Right hindlimb (tissue), 1 donor: ENCODE data around the gene SNRPA1.

Source experiments
- DNase-seq: peaks from one replicate; pipeline ENCODE4 v3.0.0-alpha.2; 2018

Gene SNRPA1

DNA sequence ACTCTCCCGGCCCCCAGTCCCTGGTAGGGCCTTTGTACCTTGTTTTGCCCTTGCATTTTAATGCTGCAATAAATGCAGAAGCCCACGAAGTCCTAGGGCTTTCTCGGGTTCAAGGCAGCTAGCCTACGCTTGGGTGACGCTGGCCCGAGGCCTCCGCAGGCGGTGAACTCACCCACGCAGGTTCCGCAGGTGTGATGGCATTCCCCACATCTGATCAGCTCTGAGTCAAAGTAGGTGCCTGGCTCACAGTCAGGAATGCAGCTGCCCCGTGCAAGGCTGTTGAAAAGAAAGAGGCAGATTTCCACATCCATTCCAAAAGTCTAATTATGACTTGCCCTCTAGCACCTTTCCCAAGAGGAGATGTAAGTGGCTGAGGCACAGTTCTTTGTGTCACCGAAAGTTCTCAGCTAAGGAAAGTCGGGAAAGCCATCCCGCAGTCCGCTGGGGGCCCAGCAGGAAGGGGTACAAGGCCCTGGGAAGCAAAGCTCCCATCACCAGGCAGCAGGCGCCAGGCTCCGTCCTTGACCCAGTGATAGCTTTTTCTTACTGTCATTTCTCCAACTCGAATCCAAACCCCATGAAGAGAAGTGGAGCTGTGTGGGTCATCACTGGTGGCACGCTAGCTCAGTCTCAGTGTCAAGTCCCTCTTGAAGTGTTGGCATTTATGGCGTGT is 23.2 kb upstream of the SNRPA1 start:
- no peak for DNase-seq

DNA sequence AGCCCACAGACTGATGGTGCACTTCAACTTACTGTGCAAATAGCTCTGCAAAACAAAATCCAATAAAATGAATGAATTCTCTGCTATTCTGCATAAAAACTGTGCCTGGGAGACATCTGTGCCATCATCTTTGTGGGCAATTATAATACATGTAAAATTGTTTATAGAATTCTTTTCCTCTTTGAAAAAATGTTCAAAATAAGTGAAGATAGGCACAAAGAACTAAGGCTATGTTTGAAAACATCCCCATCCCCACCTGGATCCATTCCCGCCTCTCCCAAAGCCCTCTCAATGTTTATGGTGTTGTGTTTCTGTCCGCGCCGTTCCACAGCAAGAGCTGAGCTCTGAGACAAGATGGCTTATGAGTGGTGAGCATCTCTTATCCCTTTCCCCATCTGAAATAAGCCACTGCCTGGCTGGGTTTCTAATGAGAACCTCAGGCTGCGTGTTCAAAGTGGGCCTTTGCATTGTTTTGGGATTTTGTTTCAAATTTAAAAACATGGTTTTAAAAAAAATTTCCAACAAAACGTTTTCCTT is 22.4 kb upstream of the SNRPA1 start:
- DNase-seq, result no peak

DNA sequence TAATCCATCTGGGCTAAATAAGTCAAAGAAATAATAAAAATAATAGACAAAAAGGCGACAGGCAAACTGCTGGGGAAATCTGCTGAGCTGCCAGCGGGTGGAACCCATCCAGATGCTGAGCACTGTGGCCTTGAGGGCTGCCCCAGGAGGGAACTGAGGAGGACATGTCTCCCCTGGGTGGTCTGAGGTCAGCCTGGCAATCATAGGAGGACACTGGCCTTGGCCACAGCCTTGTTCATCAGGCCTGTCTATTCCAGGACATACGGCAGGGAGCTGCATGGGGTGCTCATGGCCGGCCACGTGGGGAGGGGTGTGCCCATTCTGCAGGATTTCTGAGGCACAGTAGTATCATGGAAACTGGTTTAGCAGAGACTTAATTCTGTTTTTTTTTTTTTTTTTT is 21.5 kb upstream of the SNRPA1 start:
- DNase-seq, result no peak

DNA sequence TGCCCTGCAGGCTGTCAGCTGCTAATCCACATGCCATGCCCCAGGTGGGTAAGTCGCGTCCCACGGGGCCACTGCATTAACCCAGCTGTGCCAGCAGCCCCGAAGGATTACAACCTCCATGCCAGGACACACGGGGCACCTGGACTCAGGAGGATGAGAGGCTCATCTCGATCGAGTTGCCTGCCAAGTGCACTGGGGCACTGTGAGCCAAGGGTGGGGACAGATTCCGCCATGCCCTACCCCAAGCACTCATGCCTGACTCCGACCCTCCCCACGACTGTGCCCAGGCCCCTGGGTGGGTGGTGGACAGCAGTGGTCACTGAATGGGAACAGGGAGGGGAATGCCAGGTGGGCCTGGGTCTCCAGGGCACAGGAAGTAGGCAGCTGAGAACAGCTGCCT is 20.7 kb upstream of the SNRPA1 start:
- no peak for DNase-seq

DNA sequence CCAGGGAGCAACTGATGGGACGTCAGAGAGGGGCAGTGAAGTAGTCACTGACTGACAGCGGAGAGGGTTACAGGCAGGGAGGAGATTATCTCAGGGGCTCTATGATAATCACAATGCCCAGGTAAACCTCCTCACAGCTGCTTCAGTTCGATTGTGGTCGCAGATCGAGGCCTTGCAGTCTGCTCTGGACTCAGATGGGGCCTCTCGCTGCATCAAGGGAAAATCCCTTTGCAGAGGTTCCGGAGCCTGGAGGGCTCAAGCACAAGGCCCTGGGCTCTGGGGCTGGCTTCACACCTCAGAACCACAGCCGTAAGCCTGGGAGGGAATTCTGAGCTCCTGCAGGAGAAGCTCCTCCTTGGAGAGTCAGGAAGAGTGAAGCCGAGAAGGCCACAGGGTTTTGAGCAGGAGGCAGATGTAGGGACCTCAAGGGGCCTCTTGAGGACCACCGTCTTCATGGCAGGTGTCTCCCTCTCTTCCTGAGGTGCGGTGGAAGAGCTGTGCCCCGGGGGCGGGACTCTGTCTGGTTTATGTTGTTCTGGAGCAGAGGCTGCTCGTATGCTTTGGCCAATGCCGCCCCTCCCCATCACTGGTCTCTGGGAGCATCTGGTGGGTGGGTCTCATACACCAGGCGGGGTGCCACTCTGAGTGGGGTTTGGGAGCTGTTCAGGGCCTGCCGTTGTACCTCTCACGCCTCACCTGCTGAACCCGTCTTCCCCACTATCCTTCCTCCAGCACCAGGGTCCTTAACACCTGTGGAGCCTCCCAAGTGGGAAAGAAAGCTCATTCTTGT is 19.5 kb upstream of the SNRPA1 start:
- DNase-seq, result no peak

DNA sequence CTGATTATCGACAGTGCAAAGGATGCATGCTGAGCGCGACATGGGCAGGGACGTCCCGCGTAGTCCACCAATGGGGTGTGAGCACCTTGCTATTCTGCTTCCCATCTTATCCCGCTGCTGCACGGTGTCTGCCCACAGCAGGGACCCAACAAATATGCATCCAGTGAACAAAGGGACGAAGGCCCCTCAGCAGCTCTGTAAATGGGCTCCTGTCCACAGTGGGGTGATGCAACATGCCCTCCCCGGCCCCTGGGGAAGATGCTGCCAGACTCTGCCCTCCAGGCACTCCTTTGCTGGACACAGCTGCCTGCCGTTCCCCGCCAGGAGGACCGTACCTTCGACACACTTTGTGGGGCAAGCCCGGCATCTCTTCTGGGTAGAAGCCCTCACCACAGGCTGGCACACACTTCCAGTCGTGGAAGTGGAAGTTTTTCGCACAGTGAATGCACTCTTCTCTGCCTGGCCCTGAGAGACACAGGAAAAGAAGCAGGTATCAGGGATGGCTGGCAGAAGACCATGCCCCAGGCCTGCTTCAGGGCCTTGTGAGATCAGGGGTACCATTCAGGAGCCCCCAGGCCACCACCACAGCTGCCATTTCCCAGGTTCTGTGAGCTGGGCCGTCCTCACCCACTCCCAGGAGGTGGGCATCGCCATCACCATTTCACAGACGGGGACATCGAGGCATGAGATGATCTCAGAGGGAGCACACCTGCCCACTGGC is 18.2 kb upstream of the SNRPA1 start:
- DNase-seq, result no peak

DNA sequence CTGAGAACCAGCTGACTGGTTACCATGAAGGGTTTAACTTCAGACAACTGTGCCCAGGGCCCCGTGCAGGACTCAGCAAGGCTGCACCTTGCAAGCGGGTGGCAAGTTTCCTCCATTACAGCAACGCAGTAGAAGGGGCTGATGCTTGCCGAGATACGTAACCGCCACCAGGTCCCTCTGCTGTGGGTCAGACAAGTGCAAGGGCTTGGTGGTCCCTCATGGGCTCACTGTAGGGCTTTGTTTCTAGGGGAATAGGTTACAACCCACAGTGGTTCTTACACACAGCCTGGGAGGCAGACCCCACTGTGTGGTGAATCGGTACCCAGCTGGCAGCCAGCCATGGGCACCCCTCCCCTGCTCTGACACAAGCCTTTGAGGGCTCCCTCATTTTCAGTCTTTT is 15.5 kb upstream of the SNRPA1 start:
- DNase-seq, result peak; percentile 7

DNA sequence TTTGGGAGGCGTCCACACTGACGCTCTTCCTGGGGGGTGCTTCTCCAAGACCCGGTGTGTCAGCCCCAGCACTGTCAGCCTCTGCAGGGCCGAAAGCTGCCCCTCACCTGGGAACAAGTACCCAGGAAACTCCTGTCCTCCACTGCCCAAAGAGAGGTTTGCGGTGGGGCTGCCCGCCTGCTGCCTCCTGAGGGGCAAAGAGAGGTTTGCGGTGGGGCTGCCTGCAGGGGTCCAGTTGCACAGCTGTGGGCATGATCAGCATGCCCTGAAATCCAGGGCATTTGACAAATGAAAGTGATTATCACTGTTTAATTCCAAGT is 15.1 kb upstream of the SNRPA1 start:
- DNase-seq, result no peak

DNA sequence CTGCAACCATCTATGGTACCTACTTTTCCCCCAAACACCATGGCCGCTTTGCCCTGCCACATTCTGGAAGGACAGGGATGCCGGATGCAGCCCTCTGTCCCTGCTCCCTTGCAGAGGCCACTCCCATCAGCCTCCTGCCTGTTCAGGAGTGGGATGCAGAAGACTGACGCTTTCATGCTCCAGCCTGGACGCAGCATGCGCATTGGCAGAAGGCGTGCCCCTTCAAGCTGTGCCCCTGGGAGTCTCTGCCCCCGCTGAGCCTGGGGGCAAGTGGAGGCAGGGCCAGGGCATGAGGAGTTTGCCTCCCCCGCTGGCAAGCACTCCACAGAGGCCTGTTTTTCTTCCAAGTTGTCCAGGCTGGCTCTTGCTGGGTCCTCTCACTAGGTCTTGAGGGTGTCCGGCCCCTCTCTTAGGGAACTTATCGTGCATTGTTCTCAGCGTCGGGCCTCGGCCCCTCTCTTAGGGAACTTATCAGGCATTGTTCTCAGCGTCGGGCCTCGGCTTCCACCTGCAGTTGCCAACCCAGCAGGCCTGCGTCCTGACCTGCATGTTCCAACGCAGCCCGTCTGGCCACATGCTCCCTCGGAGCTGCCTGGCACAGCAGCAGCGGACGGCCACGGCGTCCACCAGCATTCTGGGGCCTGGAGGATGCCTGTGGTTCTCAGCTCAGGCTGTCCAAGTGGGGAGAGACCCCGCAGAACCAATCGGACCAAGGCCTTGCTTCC is 14.6 kb upstream of the SNRPA1 start:
- DNase-seq, result no peak

DNA sequence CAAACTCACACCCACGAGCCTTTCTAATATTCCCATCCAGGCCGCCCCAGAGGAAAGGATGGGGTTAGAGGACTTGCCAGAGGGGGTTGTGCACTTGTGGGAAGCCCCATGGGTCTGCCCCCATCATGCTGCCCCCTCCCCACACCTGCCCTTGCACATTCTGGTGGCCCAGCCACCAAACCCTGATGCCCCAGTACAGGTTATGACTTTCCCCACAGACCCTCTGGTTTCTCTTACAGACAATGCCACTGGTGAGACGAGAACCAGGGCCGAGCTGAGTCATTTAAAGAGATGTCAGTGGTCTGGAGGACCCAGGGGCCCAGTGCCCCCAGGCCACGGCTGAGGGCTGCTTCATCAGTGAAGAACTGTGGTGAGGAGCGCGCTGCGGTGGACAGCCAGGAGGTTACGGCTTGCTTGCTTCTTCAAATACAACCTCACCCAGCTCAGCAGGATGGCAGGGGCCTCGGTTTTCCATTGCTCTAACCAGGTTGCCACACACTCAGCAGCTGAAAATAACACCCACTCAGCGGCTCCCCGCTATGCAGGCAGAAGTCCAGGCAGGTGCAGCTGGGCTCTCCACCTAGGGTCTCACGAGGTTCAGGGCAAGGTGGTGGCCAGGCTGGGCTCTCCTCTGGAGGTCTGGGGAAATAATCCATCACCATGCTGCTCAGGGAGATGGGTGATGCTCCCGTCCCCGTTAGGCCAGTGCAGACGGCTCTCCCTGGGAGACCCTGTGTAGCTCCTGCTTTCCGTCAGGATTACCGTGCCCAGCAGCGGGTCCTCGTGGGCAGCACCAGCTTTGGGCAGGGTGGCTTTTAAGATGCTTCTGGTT is 13.8 kb upstream of the SNRPA1 start:
- DNase-seq, result no peak

DNA sequence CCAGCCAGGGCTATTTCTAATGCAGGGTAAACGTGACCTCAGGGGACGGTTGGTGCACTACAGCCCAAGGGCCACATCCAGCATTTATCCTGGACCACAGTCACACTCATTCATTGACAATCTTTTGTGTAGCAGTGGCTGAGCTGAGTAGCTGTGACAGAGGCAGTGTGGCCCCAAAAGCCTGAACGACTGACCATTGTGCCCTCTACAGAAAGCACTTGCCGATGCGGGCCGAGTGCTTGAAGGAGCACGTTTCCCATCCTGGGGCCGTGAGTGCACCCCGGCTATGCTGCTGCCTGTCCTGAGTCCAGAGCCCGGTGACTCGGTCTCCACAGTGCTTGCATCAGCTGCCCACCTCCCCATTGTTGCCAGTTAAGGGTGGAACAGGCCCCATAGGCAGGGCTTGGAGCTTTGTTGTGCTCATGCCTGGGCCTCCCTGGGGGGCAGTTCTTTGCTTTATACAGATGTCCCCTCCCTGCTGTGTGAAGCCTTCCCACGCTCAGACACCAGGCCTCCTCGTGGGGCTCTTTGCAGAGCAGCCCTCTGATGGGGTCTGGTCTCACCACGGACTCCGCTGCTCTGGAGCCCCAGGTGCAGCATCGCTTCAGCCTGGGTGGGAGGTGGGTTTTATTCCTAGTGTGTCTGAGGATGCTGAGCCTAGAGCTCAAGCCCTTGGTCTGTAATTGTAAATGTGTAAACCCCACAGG is 13.0 kb upstream of the SNRPA1 start:
- DNase-seq, result no peak

DNA sequence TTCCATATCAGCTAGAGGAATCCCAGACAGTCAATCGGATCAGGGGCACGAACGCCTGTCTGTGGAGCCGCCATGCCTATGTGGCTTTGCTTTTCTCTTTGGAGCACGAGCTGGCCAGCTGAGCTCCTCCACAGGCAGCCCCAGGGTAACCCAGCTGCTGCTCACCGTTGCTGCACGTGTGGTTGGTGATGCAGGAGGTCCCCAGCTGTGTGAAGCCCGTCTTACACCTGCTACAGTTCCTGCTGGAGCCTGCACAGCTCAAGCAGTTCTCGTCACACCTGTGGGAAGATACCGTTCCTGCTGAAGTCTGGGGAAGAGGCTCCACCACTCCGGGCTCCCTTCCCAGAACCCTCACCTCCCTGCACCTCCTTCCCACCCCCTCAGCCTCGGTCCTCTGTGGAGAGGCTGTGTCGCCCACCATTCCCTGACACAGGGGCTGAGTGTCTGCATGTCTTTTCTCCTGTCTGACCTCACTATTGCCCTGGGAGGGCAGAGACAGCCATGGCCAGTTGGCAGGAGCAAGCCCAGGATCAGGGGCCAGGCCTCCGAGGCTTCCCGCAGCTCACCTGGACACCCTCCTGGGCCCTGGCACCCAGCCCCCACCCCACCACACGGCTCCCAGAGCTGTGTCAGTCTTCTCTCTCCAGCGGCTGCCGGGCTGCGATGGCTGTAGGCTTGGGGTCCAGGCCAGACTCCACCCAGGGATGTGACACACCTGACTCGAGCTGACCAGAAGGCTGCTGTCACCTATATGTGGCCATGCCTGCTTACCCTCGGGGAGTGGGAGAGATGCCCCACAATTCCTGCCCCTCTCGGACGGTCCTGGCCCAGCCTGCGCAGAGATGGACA is 12.2 kb upstream of the SNRPA1 start:
- no peak for DNase-seq

DNA sequence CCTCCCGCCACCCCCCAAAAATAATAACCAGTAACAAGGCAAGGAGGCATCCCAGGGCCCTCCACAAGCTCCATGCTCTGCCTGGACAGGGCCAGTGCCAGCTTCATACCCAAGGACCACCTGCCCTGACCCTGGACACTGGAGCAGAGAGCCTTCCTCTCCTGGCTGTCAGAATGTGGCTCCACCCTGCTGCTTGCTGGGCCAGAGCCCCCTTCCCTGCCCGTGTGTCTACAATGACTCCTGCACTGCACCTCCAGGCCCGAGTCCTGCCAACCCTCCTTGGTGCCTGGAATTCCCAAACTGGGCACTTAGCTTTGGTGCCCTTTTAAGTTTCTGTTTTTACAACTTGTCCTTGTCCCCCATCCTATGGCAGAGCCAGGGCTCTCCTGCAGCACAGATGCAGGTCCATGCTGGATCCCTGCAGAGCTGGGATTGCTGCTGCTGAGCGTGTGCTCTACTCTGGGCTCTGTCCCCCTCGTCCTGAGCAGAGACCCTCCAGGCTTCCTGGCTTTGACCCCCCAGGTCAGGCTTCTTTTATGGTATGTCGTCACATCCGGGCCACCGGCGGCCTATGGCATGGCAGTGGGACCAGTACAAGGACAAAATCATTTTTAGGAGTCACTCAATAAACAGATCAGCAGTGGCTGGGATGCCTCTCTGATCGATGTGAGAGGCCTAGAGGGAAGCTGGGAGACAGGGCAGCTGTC is 11.4 kb upstream of the SNRPA1 start:
- DNase-seq, result no peak

DNA sequence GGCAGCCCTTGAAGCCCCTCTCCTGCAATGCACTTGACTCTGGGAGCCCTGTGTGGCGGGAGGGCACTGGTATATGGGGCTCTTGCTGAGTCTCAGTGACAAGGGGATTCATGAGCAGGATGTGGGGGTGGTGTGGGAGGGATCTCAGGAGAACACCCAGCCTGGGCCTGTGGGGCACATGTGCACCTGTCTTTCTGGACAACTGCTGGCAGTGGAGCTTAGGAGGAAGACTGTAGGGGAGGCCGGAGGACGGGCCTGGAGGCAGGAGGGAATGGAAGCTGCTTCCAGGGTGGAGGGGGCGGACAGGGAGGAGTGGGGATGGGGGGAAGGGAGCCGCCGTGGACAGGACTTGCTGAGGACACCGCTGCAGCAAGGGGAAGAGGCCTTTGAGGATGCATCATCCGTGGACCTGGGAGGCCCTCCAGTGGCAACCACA is 10.8 kb upstream of the SNRPA1 start:
- no peak for DNase-seq

DNA sequence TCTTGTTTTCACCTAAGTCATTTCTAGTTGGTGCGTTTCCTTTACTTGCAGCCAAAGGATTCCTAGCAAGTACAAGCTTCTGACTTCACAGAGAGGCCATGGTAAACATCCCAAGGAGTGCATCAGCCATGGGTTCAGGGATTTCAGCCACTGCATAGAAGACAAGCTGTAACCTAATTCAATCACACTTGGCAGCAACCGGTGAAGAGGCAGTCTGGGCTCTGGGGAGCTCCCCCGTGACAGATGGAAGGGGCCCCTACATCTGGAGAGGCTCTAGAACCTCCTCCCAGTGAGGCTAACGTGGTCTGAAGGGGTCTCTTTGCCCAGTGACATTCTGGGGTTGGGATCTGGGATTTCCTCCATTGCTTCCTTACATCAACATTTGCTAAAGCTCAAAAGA is 8.4 kb upstream of the SNRPA1 start:
- DNase-seq, result no peak

DNA sequence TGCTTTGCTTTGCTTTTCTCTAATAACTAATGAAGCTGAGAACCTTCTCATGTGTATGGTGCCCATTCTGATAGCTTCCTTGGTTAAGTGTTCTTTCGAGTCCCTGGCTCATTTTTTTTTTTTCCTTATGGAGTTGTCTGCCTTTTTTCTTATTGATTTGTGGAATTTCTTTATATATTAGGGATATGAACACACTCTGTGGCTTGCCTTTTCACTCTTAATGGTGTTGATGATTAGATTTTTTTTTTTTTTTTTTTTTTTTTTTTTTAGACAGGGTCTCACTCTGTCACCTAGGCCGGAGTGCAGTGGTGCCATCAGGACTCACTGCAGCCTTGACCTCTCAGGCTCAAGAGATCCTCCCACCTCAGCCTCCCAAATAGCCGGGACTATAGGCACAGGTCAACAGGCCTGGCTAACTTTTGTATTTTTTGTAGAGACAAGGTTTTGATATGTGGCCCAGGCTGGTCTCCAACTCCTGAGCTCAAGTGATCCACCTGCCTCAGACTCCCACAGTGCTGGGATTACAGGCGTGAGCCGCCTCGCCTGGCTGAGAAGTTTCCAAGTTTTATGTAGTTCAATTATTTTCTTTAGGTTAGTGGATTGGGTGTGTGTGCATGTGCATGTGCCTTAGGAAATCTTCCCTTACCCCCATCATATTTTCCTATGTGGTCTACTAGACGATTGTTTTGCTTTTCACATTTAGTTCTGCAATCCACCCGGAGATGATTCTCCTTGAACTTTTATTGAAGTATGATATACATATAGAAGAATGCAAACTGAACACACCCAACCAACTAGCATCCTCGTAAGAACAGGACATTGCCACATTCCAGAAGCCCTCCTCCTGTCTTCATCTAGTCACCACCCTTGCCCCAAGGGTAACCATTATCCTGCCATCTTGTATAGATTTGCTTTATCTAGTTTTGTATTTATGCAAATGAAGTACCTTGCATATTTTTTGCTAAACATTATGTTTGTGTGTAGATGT is 1.7 kb upstream of the SNRPA1 start:
- DNase-seq, result no peak

DNA sequence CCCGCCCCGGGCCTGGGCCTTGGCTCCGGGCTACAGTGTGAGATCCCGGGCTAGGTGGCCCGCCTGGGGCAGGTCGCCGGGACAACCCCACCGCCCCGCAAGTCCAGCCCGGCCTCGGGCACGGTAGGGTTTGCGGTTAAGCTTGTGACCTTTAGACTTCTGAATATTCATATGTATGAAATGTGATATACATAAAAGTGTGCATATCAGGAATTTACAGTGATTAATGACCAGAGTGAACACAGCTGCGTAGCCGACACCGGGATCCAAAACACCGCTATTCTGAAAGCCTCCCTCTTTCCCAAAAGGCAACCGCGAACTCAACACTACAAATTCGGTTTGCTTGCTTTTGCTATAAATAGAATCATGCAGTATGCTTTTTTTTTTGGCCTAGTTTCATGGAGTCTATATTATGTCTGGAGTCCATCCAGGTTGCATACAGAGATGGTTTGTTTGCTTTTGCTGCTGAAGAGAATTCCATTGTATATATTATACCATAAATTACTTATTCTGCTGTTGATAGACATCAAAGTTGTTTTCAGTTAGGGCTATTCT is 636 bp upstream of the SNRPA1 start:
- DNase-seq, result no peak

DNA sequence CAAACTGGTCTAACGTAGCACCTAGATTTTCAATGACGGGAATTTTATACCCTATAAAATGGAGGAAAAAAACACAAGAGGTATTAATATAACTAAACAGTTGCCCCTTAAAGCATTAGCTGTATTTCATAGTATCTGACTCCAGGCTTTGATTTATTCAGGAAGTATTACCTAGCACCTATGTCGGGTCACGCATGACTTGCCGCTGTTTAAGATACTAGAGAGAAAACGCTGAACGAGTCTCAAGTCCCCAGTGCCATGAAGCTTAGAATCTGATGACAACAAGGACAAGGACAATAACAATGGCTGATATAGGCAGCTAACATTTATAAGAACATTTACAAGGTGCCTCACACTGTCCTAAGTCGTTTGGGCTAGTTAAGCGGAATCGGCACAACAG is 1.9 kb downstream of the SNRPA1 start:
- DNase-seq, result no peak
